Activated CD4-positive, alpha-beta T cell treated with anti-CD3 and anti-CD28 coated beads, Interleukin-2, amount 50 U/mL, for 24 hours (primary cell): ENCODE results near the gene ARHGAP23.
"Not testable (repeated sequence)": the region's sequence is repeated elsewhere in the genome, so short reads cannot be mapped to it uniquely, and the experiment has no call there.

Source experiments
- DNase-seq, 2 donors: peaks; one replicate each; pipeline ENCODE4 v3.0.0-alpha.2; 2020; ENCODE audit warnings: low read depth in 1 of 2, low spot score in 1 of 2

ARHGAP23 gene

GRCh38 chr17:38459567-38459966 is 31.3 kb downstream of the ARHGAP23 start:
- no peak for DNase-seq

DNA sequence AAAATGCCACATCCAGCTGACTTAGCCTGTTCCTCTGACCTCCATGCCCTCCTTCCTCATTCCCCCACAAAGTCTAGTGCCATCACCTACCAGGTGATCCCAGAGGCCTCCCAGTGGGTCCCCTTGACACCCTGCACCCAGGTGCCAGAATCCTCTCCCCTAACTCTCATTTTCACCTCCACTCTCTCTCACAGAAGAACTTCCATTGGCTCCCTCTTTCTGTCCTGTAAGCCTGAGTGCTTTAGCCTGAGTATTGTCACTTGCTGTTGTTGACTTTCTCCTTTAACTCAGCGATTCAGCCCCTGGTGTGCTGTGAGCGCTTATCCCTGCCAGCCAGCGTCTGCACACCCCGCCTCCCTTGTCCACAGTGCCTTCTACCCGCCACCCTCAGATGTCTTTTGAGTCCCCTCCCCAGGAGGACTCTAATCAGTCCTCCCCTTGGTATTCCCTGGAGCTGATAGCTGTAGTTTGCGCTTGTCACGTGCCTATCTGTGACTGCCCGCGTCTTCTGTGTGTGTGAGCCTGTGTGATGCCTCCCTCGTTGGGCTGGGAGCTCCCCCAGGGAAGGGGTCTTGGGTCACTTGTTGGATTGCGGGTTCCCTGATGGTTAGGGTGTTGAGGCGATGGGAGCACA is 31.9 kb downstream of the ARHGAP23 start:
- DNase-seq: no peak

DNA sequence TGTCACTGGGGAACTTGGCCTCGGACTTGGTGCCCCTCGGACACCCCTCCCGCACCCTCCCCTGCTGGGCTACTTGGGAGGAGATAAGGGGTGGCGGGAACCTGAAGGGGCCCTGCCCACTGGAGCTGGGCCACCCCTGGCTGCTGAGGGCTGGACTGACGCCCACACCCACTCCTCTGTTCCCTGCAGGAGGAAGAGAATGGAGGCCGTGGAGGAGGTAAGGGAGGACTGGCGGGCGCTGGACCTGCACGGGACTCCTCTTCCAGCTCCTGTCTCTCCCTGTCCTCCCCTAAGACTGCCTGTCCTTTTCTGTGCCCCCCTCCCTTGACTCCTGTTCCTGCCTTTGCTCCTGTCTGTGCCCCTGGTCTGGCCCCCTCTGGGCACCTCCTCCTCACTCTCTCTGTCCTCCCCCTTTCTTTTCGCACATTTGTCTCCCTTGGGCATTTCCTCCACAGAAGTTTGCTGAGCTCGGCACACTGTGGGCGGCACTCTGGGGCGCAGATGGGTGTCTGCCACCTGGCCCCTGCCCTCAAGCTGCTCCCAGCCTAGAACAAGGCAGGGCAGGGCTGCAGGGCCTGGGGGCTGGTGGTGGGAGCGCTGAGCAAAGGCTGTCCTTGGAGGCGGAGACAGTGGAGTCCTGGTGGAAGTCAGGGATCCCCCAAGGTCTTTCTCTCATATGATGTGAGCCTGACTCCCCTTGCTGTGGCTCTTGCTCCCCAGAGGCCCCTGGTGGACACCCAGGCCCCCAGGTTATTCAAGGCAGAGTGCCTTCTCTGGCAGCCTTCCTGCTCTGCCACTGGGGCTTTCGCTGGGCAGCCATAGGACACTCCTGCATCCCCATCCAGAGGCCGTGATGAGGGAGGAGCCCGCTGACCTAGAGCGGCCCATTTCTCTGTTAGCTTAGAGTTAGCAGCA is 32.7 kb downstream of the ARHGAP23 start:
- DNase-seq: no peak

- DNase-seq: no peak
Measured at GRCh38 chr17:38461683-38462082, 33.4 kb downstream of the ARHGAP23 start.

DNA sequence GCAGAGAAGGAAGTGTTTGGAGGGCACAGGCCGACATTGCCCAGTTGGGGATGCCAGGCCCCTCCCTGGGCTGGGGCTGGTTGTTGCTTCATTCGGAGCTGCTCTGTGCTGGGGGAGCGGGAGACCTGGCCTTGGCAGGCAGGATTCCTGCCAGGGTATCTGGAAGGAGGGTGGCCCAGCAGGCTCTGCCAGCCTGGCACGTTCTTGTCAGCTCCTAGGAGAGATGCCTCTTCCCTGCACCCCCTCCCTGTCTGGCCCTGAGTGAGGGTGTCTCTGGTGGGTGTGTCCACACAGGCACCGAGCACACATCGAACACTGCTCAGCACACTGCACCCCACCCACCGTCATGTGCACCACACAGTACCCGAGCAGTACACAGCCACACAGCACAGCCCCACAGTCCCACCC is 35.2 kb downstream of the ARHGAP23 start:
- DNase-seq: no peak

DNA sequence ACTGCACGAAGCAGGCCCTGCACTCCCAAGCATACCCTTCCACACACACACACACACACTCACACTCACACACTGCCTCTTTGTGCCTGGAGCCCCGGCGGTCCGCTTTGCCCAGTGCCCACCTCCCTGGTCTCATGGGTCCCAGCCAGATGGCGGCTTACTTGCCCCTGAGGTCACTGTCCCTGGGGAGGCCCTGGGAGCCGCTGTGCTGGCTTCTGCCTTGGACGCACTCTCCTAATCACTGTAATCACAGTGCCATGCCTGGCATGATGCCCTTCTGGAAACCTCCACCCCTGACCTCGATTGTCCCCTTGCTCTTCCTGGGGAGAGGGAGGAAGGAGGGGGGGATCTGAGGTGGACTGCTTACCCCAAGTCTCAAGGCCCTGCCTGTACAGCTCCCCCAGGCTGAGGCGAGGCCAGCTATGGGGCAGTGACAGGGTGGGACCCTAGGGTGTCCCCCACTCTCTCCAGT is 36.0 kb downstream of the ARHGAP23 start:
- no peak for DNase-seq

DNA sequence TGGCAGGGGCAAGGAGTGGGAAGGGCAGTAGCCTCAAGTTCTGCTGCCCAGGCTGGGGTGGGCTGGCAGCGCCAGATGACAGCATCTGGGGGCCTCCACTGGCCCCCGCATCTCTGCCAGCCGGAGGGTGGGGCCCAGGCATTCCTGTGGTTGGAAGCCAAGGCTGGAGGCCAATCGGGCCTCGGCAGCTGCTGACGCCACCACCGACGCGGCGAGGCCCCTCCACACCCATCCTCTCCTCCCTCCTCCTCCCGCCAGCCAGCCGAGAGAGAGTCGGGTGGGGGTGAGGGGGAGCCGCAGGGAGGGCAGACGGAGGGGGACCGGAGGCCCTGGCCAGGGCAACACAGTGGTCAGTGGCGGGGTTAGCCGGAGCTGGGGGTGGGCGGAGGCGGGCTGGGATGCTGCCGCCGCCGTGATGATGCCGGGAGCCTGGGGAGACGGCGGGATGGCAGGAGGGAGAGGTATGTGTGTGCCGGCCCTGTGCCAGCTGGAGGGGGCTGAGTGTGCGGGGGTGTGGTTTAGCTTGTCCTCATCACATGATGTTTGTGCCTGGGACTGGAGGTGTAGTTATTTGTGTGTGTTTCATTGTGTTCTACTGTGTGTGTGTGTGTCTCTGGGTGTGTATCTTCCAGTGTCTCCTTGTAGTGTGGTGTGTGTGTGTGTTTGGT is 36.6 kb downstream of the ARHGAP23 start:
- no peak for DNase-seq

- DNase-seq: no peak
Measured at GRCh38 chr17:38465391-38466345, 37.4 kb downstream of the ARHGAP23 start.

DNA sequence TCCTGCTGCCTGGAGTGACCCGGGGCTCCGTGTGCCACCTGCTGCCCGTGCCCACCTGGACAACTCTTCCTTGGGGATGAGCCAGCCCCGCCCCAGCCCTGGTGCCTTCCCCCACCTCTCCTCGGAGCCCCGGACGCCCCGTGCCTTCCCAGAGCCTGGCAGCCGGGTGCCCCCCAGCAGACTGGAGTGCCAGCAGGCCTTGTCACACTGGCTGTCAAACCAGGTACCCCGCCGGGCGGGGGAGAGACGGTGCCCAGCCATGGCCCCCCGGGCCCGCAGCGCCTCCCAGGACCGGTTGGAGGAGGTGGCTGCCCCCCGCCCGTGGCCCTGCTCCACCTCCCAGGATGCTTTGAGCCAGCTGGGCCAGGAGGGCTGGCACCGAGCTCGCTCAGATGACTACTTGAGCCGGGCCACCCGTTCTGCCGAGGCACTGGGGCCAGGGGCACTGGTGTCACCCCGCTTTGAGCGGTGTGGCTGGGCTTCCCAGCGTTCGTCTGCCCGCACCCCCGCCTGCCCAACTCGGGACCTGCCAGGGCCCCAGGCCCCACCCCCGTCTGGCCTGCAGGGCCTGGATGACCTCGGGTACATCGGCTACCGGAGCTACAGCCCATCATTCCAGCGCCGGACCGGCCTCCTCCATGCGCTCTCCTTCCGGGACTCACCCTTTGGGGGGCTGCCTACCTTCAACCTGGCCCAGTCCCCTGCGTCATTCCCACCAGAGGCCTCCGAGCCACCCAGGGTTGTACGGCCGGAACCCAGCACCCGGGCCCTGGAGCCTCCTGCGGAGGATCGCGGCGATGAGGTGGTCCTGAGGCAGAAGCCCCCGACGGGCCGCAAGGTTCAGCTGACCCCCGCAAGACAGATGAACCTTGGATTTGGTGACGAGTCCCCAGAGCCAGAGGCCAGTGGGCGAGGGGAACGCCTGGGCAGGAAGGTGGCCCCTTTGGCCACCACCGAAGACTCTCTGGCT is 38.4 kb downstream of the ARHGAP23 start:
- no peak for DNase-seq

DNA sequence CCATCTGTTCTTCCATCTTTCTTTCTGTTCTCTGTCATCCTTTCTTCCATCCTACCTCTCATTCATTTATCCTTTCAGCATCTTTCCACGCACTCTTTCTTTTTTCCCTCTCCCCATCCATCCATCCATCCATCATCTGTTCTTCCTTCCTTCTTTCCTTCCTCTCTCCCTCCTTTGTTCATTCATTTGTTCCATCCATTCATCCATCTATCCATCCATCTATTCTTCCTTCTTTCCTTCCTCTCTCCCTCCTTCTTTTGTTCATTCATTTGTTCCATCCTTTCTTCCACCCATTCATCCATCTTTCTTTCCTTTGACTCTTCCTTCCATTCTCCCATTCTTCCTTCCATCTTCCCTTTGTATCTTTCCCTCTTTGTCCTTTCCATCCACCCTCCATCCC is 39.2 kb downstream of the ARHGAP23 start:
- DNase-seq: no peak

DNA sequence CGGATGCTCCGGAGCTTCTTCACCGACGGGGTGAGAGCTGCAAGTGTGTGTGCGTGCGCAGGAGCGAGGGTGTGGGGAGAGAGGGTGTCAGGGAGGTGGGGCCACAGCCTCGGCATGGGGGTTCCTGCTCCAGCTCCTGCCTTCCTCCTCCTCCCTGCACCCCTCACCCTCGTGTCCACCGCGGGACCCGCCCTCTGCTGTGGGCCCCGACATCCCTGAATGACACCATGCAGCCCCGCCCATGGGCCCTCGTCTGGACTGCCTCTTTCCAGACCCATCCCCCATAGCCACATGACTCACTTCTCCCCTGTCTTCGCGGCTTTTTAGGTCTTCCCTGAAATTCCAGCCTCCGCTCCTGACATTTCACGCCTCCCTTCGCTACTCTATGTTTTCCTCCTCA is 41.6 kb downstream of the ARHGAP23 start:
- no peak for DNase-seq

GRCh38 chr17:38471253-38471652 is 43.0 kb downstream of the ARHGAP23 start:
- DNase-seq: not testable (repeated sequence)

DNA sequence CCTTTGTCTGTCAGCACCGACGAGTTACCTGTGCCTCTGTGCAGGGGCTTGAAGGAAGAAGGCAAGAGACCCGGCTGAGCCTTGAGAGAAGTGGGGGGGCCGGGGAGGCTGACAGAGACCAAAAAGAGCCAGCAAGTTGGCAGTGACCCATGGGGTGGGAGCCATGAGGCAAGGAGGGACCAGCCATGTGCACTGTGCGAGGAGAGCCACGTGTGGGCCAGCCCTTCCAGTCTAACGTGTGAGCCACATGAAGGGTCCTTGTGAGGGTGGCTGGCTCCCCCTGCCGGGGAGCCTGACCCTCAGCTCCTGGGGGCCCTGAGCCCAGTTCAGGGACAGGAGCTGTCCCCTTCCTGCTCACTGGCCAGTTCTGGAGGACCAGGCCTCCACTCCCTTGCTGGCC is 46.4 kb downstream of the ARHGAP23 start:
- not testable (repeated sequence) for DNase-seq

DNA sequence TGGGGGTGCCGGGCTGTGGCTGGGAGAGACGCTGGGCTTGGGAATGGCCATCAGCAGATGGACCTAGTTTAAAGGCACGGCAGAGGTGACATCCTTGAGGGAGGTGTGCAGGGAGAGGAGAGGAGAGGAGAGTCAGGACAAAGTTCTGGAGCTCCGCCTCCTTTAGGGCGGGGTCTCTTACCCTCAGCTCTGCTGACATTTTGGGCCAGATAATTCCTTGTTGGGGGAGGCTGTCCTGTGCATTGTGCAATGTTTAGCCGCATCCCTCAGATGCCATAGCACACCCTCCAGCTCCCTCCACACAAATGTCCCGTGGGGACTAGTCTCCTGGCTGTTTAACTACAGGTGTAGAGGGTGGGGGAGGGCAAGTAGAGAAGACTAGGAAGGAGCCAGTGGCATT is 48.3 kb downstream of the ARHGAP23 start:
- no peak for DNase-seq

DNA sequence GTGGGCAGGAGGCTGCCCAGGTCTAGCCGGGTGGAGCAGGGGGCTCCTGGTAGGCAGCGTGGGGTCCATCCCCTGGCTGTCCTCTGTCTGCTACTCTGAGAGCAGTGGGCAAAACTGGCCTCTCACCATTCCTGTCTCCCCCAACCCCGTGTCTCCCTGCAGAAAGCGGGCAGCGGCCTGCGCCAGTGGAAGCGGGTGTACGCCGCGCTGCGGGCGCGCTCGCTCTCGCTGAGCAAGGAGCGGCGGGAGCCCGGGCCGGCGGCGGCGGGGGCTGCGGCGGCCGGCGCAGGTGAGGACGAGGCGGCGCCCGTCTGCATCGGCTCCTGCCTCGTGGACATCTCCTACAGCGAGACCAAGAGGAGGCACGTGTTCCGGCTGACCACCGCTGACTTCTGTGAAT is 49.2 kb downstream of the ARHGAP23 start:
- DNase-seq: not testable (repeated sequence)

GRCh38 chr17:38477951-38478350 is 49.7 kb downstream of the ARHGAP23 start:
- not testable (repeated sequence) for DNase-seq

DNA sequence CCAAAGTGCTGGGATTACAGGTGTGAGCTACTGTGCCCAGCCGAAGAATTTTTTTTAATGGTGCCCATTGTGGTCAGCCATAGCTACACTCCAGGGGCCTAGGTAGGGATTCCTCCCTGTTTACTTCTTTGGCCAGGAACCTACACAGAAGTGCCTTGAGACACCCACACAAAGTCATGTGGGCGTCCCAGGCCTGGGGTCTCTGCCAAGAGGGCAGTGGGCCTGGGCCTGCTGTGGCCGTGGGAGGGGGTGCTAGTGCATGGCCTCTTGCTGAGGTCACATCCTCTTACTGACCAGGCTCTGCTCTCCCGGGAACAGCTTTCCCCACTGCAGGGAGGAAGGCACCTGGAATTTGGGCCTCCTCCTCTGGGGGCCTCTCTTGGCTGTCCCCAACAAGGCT is 50.4 kb downstream of the ARHGAP23 start:
- DNase-seq: not testable (repeated sequence)

DNA sequence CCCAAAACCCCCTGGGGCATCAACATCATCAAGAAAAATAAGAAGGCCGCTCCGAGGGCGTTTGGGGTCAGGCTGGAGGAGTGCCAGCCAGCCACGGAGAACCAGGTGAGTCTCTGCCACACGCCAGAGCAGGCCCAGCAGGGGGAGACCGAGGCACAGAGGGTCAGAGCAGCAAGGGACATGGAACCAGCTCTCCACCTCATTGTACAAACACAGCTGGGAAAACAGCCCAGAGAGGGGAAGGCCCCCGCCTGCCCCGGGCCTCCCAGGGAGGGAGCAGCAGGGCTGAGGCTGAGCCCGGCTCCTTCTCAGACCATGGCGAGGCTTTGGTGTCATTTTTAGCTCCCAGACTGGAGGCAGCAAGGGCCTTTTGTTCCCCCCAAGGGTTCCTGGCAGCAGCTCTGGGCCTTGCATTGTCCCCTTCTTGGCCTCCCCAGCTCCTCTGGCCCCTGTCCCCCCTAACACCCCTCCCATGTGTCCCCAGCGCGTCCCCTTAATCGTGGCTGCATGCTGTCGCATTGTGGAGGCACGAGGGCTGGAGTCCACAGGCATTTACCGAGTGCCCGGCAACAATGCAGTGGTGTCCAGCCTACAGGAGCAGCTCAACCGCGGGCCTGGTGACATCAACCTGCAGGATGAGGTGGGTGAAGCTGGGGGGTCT is 53.9 kb downstream of the ARHGAP23 start:
- not testable (repeated sequence) for DNase-seq

GRCh38 chr17:38482700-38483043 is 54.4 kb downstream of the ARHGAP23 start:
- not testable (repeated sequence) for DNase-seq
